COLO668 (cell line): Measurements from ENCODE around the gene WLS.
"Not testable (repeated sequence)": the region's sequence is repeated elsewhere in the genome, so short reads cannot be mapped to it uniquely, and the experiment has no call there.

Experiments
- DNase-seq: peaks from one replicate; lab custom pipeline; 2025; ENCODE audit not compliant: unreplicated experiment; lab: John Stamatoyannopoulos, UW

Gene WLS

GRCh38 chr1:68171795-68172194, 60.5 kb downstream of the WLS start:
- DNase-seq: not testable (repeated sequence)

GRCh38 chr1:68168545-68169171, 63.7 kb downstream of the WLS start:
- DNase-seq: no peak

GRCh38 chr1:68167211-68167610, 65.1 kb downstream of the WLS start:
- no peak for DNase-seq

- no peak for DNase-seq
Observed at GRCh38 chr1:68166348-68166747, 66.0 kb downstream of the WLS start.

GRCh38 chr1:68165665-68166064, 66.7 kb downstream of the WLS start:
- no peak for DNase-seq

GRCh38 chr1:68164918-68165317, 67.4 kb downstream of the WLS start:
- no peak for DNase-seq

GRCh38 chr1:68163220-68163619, 69.1 kb downstream of the WLS start:
- no peak for DNase-seq

- no peak for DNase-seq
Observed at GRCh38 chr1:68162761-68163160, 69.6 kb downstream of the WLS start.

- DNase-seq: not testable (repeated sequence)
Observed at GRCh38 chr1:68161672-68162071, 70.7 kb downstream of the WLS start.

GRCh38 chr1:68160935-68161334, 71.4 kb downstream of the WLS start:
- not testable (repeated sequence) for DNase-seq

- DNase-seq: no peak
Observed at GRCh38 chr1:68160021-68160420, 72.3 kb downstream of the WLS start.

- DNase-seq: no peak
Observed at GRCh38 chr1:68158837-68159236, 73.5 kb downstream of the WLS start.

- no peak for DNase-seq
Observed at GRCh38 chr1:68157416-68157815, 74.9 kb downstream of the WLS start.

- no peak for DNase-seq
Observed at GRCh38 chr1:68151690-68152089, 80.6 kb downstream of the WLS start.

- DNase-seq: no peak
Observed at GRCh38 chr1:68149907-68150306, 82.4 kb downstream of the WLS start.

- no peak for DNase-seq
Observed at GRCh38 chr1:68149110-68149798, 83.1 kb downstream of the WLS start.

- DNase-seq: no peak
Observed at GRCh38 chr1:68148631-68149030, 83.7 kb downstream of the WLS start.

GRCh38 chr1:68147534-68148171, 84.7 kb downstream of the WLS start:
- no peak for DNase-seq

- no peak for DNase-seq
Observed at GRCh38 chr1:68145418-68146126, 86.8 kb downstream of the WLS start.

GRCh38 chr1:68144856-68145255, 87.5 kb downstream of the WLS start:
- DNase-seq: no peak

- no peak for DNase-seq
Observed at GRCh38 chr1:68143633-68144032, 88.7 kb downstream of the WLS start.

GRCh38 chr1:68142461-68142860, 89.9 kb downstream of the WLS start:
- DNase-seq: no peak
